Measurements from ENCODE around the gene ABCC1.

DNA sequence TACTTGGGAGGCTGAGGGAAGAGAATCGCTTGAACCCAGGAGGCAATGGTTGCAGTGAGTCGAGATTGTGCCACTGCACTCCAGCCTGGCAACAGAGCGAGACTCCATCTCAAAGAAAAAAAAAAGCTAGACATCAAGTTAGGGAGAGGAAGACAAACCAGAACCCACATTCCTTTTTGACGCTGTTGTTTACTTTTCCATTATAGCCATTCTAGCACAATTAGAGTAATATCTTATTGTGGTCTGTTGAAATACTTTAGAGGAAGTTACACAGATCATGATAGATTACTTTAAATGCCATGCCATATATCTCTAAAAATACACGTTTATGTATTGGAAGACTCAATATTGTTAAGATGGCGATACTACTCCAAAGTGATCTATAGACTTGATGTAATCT, 16.5 kb upstream of the ABCC1 start:
- TF ChIP-seq YY1 (IDR thresholded peaks at IDR 0.05; ENCODE audit: insufficient read depth, insufficient read length) (no peak), ZNF274 (IDR thresholded peaks at IDR 0.05; ENCODE audit: low read depth, low read length) (no peak), SUZ12 (IDR thresholded peaks at IDR 0.05; ENCODE audit: extremely low read depth, insufficient read depth, insufficient read length) (no peak)

All from NT2/D1 (cell line).